Thyroid gland (tissue), 4 donors: ENCODE data around the gene SLC51B.

ENCODE experiments used
- CTCF ChIP-seq, 6 experiments: fragments of 200-600 bp in 3 of 6; fragments of 450-650 bp in 3 of 6; sonication (generic) in 3 of 6; IDR thresholded peaks; one replicate each; pipeline ENCODE4 v1.5.1; 2016 to 2019; ENCODE audit warnings: antibody characterized with exemption in 6 of 6, mild to moderate bottlenecking in 2 of 6, inconsistent platforms in 1 of 6, moderate library complexity in 1 of 6
- POLR2A ChIP-seq, 2 donors: fragments of 450-650 bp; IDR thresholded peaks; one replicate each; pipeline ENCODE4 v1.6.1; 2017; ENCODE audit warnings: antibody characterized with exemption in 2 of 2, mild to moderate bottlenecking in 2 of 2, moderate library complexity in 1 of 2

- TF ChIP-seq CTCF (IDR thresholded peaks at IDR 0.05) (no peak), POLR2A (IDR thresholded peaks at IDR 0.05) (no peak)
Observed at GRCh38 chr15:65079580-65079979, 34.4 kb downstream of the SLC51B start.
